Measurements from ENCODE around the gene USP2.

The USP2 gene

DNA sequence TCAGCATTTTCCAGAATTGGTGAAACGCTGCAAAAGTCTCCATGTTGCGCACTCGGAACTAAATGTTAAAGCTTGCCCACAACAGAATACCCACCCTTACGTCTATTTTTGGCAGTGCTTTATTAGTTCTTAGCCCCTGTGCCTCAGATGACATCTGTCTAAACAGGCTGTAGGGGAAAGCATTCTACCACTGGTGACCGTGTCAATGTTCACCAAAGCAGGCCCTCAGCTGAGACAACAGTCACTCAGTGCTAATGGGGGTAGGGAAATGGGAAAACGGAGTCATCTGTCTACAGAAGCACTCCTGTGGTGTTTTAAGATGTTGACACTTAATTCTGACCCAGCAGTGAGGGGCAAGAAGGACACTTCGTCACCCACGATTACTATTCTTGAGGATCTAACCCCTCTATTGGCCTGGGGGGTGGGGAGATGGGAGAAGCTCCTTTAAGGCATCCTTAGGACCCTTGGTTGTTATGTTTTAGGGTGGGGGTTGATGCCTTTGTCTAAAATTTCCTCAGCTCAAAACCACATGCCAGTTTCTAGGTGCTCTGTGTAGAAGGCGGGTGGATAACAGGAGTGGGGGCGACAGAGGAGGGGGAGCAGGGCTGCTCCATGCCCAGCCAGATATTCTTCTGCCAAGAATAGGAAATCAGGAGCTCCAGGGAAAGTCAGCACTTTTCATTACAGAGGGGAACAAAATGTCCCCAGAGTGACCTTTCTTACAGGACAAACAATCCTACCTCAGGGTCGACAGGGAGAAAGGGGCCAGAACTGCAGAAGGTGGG lies 19.4 kb downstream of the USP2 start:
- DNase-seq: no peak

DNA sequence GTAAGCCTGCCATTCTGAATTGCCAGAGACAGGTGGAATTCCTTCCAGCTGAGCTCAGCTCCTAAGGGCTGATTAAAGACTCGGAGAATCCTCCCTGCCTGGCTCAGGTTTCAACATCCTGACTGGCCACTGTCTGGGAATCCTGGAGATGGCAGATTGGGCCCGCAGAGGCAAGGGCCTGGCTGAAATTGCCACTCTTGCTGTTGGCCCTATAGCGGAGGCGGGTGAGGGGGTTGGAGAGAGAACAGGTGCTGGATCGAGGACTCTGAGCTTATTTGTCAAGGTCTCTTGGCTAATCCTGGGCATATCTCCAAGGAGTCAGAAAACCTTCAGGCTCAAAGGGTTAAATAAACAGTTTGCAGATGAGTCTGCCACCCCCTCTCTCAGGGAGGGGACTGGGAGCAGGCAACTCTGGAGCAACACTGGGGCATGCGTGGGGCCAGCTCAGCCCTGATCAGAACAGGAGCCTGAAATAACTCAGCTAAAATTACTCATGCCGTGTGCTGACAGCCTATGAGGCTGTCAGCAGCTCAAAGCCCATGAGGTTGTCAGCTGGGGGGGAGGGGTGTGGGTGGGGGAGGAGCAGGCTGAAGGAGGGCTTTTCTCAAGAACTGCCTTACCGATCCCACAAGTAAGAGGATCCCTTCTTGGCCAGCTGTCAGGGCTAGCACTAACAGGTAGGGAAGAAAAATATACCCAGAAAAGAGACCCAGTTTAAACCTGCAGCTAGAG lies 20.3 kb downstream of the USP2 start:
- no peak for DNase-seq

DNA sequence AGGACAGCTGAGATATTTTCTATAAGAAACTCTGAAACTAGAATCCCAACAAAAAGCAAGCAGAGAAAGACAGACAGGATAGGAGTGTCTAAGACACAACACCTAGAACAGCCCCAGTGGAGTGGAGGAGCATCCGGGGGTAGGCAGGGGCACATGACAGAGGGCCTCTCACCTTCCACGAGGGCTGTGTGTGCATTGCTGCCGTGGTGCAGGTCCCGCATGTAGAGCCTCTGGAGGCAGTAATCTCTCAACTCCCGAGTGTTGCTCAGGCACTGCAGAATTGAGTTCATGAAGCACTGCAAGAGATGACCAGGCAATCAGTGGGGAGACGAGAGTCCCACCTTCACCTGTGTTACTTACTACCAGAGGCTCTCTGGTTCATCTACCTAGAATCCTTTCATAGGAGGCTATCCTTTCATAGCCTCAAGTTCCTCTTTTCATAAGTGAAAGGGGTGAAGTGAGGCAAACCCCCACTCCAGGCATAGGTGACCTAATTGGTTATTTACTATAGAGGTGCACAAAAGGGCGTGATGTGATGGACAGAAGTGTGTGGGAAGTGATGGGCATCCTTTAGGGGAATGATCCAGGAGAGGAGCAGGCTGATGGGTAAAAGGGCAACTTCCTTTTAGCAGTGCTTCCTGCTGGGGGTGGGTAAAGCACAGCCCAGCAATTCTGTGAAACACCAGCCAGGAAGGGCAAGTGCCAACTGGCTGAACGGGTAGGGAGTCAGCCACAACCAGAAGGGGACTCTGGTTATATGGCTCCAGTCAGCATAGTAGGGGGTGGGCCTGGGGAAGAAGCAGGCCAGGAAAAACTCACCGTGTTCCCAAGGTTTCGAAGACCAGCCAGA lies 21.9 kb downstream of the USP2 start:
- no peak for DNase-seq

DNA sequence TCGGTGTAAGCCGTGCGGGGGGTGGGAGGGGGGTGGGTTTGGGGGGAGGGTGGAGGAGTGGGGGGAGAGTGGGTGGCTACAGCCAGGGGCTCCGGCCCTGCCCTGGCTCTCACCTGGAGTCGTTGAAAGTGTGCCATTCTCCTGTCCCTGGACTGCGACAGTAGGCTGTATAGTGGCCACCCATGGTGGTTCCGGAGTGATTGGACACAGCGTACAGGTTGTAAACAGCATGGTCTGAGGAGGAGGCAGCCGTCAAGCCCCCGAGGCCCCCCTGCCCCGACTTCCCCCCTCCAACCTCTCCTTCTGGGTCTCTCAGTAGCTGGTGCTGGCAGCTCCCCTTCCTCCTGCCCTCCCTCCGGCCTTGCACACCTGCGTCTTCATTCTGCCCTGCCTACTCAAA lies 24.4 kb downstream of the USP2 start:
- no peak for DNase-seq

DNA sequence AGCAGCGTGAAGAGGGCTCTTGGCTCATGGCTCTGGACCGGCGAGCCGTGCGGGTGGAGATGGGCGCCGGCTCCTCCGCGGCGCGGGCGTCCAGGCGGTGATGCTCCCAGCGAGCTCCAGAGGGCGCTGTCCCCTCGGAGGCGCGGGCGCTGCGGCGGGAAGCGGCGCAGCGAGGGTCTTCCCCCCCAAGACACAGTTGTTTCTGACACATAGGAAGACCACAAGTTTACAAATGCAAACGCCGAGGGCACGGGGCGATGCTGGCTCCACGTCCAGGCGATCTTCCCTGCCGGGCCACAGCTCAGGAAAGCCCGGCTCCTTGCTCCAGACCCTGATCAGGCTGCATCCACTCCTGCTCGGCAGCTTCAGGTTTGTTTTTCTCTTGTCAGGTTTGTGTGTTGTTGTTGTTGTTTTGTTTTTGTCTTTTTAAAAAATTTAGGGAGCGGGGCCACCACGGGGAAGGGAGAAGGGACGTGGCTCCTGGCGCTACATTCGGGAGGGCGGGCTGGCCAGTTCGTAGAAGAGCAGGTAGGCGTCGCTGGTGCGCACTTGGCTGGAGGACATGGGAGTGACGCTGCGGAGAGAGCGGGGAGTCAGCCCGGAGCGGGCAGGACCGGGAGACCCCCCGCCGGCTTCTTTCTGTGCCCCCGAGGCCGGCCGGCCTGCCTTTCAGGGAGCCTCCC lies 25.0 kb downstream of the USP2 start:
- peak; percentile 74 for DNase-seq

DNA sequence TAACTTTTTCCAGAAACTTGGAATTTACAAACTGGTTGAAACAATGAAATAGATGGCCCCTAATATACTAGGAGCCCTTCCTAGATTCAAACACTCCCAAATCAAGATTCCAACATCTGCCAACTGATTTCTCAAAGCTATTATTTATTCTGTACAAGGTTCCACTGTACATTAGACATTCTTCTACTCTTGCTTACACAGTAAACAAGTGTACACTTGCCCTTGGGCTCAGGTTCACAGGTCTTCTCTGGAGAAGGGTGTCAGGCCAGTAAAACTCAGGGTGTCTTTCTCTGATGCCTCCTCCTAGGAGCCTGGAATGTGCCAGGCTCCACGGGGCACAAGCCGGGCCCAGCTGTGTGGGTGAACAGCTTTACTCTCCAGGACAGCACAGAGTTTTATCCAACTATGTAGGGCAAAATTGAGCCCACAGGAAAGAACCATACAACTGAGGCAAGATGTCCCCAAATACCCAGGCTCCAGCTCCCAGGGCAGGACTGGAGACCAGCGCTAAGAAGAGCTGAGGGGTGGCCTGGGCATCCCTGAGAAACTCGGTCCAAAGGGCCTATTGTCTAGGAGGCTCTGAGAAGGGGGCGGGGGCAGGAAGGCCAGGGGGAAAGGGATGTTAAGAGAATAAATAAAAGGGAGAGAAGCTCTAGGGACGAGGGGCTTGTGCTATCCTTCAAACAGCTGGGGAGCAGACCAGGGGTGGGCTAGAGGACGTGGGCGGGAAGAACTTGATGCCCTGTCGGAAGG lies 26.2 kb downstream of the USP2 start:
- DNase-seq: no peak

DNA sequence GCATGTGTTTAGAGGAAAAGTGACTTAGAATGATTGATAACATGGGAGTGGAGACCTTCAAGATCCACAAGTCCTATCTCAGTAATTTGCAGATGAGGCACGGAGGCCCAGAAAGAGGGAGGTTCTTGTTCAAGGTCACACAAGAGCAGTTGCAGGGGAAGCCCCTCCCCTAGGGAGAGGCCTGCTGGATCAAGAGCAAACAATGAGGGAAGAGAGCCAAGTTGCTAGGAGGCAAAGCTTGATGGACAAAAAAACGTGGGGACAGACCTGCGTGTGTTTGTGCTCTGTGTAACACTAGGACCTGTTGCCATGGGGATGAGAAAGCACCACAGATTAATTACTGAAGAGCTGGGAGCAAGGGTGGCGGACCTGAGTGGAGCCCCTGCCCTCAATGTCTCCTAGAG lies 28.6 kb downstream of the USP2 start:
- DNase-seq: no peak

DNA sequence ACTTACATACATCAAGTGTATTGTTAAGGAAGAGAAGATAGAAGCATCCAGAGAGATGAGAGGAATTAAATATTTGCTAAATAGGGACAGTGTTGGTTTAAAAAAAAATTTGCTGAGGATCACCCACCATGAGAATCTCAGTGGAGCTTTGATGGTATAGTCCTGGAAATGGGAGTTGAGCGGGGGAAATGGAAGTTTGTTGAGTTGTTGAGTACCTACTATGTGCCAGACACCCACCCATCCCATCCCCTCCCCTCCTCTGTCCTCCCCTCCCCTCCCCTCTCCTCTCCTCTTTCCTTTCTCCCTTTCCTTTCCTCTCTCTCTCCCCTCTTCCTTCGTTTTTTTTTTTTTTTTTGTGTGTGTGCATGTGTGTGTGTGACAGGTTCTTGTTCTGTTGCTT lies 30.3 kb downstream of the USP2 start:
- DNase-seq: no peak

DNA sequence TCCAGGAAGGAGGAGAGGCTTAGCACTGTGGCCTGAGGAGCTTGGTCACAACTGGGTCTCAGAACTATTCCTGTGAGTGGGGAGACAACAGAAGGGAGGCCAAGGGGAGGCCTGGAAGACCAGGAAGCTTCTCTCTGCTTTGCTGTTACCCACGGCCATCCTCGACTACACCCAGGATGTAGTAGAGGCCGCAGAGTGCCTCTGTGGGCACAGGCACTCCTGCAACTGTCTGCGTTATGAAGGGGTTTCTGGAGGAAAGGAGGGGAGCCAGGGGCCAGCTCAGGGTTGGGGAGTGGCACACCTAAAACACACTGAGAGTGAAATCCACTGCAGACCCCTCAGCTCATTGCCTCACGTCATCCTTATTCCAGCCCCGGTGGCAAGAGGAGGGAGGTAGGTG lies 31.2 kb downstream of the USP2 start:
- DNase-seq: no peak

DNA sequence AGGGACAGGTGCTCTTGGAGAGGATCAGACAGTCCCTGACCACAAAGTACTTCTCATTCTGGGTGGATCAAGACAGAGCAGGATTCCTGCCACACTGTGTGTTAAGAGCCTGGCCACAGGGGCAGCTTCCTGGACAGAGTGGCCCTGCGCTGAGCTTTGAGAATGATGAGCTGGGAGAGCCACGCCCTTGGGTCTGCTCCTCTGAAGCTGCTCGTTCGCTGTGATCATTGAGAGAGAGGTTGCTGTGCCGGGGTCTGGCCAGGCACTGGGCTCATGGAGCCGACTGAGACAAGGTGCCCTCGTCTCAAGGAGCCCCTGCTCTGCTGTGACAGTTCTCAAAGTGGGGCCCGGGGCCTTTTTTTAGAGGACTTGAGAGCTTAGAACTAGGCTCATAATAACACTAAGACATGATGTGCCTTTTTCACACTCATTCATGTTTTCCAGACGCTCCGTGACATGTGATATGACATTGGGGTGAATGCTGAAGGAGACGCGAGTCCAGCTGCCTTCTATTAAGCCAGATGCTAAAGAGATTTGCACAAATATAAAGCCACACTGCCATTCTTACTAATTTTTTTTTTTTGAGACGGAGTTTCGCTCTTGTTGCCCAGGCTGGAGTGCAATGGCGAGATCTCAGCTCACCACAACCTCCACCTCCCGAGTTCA lies 33.4 kb downstream of the USP2 start:
- DNase-seq: no peak

DNA sequence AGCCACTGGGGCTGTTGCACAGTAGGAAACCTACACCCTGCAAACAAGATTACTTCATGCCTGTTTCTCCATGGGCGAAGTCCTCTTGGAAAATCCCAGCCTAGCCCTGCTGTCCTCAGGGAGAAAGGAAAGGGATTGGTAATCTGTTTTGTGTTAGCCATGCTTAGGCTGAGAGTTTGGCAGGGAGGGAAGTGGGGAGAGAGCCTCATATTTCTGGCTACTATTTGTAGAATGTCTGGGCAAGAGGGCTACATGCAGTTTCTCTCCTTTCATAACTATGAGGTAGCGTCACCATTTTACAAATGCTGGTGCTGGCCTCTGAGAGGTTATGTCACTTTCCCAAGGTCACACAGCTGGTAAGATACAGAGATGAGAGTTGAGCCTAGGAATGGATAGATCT lies 34.2 kb downstream of the USP2 start:
- DNase-seq: no peak

DNA sequence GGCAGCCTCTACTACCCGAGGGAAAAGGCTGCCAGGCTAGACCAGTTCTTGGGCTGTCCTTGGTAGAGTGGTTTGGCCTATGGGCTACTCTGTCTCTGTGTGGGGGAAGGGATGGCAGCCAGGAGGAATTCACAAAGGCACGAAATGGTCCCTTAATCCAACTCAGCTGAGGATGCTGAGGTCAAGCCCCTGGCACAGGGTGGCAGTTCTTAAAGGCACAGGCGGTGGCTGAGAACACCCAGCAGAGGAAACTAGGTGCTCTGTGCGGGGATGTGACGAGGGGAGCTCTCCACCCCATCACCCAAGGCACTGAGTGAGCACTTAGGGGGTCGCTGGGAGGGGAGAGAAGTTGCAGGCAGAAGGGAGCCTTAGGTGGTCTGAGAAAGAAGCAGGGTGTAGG lies 34.9 kb downstream of the USP2 start, which contains the start of gene MFRP:
MFRP (minus strand) TSS at position 101 of the 400 bp plus-strand sequence. CDS start 192 bp downstream, outside the sequence.
- DNase-seq: no peak

DNA sequence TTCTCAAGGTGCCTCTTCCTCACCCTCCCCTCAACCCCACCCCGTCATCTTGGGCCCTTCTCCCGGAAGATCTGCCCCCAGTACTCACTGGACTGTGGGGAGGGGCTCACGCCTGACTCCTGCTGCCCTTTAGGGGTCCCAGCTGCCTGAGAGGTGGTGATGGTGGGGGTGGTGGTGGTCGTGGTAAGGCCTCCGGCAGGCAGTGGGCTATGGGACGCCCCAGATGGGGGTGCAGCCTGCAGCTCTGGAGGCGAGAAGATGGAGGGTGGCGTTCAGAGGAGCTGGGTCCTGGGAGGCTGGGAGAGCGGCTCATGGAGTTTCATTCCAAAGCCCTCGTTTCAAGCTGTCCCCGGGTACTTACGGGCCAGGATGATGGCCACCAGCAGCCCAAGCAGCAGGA lies 35.8 kb downstream of the USP2 start:
- DNase-seq: no peak

DNA sequence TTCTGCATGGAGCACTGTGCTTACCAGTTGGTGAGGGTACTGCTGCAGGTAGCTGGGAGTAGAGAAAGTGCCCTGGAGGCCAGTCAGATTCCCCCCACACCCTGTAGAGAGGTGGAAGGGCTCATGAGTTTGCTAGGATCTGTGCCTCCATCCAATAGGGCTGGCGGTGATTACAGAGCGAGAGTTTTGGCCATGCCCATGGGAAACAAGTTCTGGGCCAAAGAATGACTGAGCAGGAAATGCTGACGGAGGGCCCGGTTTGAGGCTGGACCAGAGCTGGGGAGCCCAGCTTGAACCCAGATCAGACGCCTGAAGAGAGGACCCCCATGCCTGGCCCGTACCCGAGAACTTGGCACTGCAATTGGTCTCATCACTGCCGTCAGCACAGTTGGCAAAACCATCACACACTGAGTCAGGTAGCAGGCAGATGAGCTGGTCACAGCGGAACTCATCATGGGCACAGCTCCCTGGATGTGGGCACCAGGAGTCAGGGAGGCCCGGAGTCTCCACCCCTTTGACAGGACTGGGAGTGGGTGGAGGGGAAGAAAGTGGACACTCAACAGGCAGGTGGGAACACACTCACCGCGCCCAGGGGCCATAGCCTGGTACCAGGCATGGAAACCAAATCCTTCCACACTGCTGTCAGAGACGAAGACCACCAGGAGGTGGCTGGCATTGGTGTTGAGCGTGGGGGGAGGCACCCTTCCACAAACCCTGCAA lies 37.0 kb downstream of the USP2 start:
- no peak for DNase-seq

DNA sequence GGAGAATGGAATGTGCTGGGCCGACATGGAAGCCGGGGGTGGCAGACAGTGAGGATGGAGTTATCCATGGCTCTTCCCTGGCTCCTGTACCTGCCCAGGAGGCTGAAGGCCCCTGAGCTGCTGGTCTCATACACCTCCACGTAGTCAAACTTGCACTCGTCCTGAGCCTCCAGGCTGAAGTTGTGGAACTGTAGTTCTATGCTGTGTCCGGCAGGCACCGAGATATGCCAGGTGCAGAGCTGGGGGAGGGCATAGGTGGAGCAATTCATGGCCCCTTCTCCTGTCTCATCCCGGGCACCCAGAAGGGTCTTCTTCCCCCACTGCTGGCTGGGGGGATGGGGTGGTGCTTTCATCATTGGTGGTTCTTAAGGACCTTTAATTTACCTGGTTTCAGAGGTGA lies 37.8 kb downstream of the USP2 start:
- DNase-seq: no peak

DNA sequence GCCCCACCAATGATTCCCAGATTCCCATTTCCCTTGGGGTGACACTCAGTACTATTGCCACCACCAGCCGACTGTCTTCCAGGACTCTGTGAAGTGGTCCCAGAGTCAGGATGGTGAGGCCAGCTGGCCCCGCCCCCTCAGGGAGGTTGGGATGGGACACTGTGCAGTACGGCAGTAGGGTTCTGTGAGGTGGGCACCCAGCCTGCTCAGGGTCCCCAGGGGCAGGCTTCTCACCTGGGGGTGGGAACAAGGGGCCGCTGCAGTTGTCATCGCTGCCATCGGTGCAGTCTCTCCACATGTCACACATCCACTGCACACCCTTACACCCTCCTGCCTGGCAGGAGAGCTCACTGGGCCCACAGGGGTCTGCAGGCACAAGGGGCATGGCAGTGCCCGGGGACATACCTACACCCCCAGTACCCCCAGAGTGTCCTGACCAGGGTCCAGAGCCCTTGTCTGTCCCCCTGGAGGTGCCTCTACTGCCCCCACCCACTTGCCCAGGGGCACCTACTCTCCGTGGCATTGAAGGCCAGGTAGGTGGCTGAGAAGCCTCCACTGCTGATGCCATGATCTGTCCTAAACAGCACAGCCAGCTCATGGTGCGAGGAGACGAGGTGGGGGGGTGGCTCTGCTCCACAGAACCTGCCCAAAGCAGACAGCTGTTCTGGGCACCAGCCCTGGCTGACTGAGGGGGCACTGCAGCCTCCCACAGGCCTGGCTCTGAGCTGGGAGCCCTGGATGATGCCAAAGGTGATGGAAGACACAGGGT lies 38.9 kb downstream of the USP2 start:
- no peak for DNase-seq

DNA sequence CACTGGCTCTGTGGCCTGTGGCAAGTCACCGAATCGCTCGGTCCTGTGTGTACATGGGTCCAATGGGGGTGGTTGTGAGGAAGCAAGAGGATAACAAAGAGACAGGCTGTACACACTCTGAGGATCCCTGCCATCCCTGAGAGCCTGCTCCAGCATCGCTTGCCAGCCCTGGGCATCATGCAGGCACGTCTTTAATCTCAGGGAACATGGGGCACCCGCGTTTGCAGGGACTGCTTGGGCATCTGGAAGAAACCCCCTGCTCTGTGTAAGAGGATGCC lies 39.5 kb downstream of the USP2 start:
- no peak for DNase-seq

DNA sequence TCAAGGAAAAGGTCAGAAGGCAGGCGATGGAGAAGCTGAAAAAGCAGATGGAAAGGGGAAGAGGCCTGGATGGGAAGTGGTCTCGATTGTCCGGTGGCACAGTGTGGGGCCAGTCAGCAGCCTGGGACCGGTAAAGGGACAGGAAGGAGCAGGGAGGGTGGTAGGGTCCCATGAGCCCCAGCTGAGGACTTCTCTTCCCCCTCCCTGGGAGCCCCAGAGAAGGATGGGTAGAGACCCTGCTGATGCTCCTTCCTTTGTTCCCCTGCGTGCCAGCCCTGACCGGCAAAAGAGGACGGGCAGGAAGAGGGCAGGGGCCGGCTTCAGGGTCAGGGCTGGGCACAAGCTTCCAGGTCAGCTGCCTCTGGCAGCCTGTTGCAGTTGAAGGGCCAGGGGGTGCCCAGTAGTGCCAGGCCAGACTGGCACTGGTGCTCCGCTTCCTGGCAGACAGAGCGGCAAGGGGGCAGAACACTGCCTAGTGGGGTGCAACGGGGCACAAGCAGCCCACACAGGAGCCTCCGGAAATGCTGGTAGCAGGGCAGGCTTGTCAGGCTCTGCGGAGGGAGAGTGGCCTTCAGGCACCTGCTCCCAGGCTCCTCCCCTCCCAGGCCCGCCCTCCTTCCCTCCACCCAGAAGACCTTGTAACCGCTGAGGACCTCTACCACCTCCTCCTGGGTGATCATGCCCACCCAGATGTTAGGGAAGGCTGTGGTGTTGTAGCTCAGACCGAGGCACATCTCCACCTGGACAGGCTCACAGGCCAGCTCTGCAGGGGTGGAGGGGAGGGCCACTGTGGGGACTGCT lies 40.1 kb downstream of the USP2 start:
- DNase-seq: no peak
